WERI-Rb-1 (cell line): ENCODE data around the gene RYK.

Experiments
- DNase-seq: peaks from one replicate; pipeline ENCODE4 v3.0.0-alpha.2; 2020
- H3K27ac ChIP-seq: fragments of 250-450 bp; sonication (Bioruptor Pico); 2 replicates; pipeline ENCODE4 v1.5.1; 2020; ENCODE audit warnings: mild to moderate bottlenecking, moderate library complexity
- H3K27me3 ChIP-seq: fragments of 250-450 bp; sonication (Bioruptor Pico); 2 replicates; pipeline ENCODE4 v1.5.1; 2021; ENCODE audit warnings: mild to moderate bottlenecking, low read depth, moderate library complexity; ENCODE audit not compliant: insufficient read depth, severe bottlenecking
- H3K36me3 ChIP-seq: fragments of 250-450 bp; sonication (Bioruptor Pico); 2 replicates; pipeline ENCODE4 v1.5.1; 2020; ENCODE audit warnings: mild to moderate bottlenecking, moderate library complexity
- H3K4me3 ChIP-seq: 2 replicates; pipeline ENCODE4 v1.5.1; 2011; ENCODE audit warnings: low read depth, mild to moderate bottlenecking, control low read depth, low read length
- H3K9me3 ChIP-seq: fragments of 250-450 bp; sonication (Bioruptor Pico); 2 replicates; pipeline ENCODE4 v1.5.1; 2021; ENCODE audit warnings: mild to moderate bottlenecking, moderate library complexity; ENCODE audit not compliant: severe bottlenecking
- TF ChIP-seq, protein P1 (sequence below): IDR thresholded peaks from 2 replicates; pipeline ENCODE4 v1.5.1; 2011; ENCODE audit warnings: low read depth, mild to moderate bottlenecking, control low read depth, inconsistent platforms, low read length

RYK gene

DNA sequence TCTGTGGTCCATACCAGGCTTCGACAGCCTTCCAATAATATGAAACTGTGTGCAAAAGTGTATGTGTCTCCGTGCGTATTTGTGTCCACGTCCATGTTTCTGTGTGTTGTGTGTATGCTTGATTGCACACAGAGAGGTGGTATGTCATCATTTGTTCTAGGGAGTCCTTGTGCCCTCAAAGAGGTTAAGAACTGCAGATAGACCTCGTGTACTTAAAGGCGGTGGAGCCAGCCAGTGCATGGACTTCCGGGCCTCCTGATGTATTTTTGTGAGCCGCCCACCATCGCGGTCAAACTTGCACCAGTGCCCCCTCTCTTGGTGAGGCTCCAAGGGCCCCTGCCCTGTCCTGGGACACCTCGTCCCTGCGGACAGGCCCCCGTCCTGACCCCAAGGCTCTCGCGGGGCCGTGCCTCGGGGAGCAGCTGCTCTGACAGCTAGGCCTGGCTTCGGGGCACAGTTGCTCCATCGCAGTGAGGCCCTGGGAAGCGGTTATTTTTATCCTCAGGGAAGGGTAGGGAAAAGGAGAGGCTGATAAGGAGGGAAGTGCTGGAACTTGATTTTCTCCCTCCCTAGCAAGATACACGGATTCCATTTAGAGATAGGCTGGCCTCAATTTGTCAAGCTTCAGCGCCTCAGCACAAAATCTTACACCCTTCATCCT lies 1.2 kb upstream of the RYK start:
- no peaks in the 10 kb centered on the region for H3K36me3 ChIP-seq
- H3K9me3 ChIP-seq: no peaks in the 10 kb centered on the region
- TF ChIP-seq, protein P1, sequence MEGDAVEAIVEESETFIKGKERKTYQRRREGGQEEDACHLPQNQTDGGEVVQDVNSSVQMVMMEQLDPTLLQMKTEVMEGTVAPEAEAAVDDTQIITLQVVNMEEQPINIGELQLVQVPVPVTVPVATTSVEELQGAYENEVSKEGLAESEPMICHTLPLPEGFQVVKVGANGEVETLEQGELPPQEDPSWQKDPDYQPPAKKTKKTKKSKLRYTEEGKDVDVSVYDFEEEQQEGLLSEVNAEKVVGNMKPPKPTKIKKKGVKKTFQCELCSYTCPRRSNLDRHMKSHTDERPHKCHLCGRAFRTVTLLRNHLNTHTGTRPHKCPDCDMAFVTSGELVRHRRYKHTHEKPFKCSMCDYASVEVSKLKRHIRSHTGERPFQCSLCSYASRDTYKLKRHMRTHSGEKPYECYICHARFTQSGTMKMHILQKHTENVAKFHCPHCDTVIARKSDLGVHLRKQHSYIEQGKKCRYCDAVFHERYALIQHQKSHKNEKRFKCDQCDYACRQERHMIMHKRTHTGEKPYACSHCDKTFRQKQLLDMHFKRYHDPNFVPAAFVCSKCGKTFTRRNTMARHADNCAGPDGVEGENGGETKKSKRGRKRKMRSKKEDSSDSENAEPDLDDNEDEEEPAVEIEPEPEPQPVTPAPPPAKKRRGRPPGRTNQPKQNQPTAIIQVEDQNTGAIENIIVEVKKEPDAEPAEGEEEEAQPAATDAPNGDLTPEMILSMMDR: no peak
- H3K4me3 ChIP-seq: no peak overlapping the region
- no peak overlapping the region for H3K27ac ChIP-seq
- DNase-seq: no peak
- no peaks in the 10 kb centered on the region for H3K27me3 ChIP-seq

DNA sequence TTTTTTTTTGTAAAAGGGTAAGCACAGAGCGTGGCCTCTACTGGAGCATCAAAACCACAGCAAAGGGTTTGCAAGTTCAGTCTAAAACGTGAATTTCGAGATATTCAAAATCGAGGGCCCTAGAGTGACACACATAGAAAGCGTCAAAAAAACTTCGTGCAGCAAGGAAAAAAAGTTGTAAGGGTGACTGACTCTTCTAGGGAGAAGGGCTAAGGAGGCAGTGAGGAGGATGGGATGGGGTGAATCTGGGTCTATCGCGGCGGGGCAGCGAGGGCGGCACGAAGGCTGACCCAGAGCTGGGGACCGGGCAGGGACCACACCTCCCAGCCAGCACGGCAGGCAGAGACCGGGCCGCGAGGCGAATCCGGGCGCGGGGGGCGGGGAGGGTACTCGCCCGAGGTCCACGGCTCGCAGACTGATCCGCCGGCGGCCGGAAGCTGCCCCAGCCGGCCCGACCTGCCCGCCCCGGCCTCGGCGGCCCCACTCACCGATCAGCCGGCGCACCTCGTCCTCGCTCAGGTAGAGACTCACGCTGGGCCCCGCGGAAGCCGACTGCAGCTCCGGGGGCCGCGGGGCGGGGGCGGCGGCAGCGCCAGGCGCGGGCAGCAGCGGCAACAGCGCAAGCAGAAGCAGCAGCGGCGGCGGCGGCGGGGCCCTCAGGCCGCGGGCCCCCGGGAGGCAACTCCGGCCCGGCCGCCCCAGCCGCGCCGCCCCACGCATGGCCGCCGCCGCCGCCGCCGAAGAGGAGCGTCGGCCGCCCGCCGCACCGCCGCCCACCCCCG lies 533 bp downstream of the RYK start:
- Histone ChIP-seq H3K9me3 (no peaks in the 10 kb centered on the region), H3K4me3 (peak overlapping the region; percentile 66), H3K27me3 (no peaks in the 10 kb centered on the region), H3K36me3 (peaks cover 3% of the 10 kb centered on the region; the same call in 1 of the 2 replicates), H3K27ac (peak overlapping the region; percentile 80)
- peak; percentile 64 for DNase-seq
- TF ChIP-seq, protein P1: no peak

DNA sequence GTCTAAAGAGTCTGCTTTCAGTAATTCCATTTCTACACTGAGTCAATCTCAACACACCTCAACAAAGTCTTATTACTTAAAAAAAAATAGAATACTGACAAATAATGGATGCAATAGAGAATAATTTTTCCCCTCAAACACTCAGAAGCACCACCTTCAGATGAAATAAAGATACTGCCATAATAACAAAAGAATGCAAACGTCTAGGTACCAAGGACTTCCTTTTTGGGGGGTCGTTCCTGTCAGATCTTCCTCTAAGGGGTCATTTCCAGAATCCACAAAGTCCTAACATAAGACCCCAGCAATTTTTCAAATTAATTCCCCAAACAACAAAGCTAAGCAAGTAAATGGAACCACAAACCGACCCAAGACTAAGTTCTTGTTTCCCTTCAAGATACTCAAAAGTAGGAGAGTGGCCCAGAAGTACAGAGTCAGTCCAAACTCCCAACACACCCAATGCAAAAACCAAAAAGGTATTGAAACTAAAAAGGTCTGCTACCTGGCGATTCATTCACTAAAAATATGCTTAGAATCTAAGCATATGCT lies 1.3 kb downstream of the RYK start:
- H3K9me3 ChIP-seq: no peaks in the 10 kb centered on the region
- peak overlapping the region; percentile 66 for H3K4me3 ChIP-seq
- no peaks in the 10 kb centered on the region for H3K27me3 ChIP-seq
- TF ChIP-seq, protein P1: no peak
- no peak overlapping the region for H3K27ac ChIP-seq
- H3K36me3 ChIP-seq: peaks cover 3% of the 10 kb centered on the region; the same call in 1 of the 2 replicates
- no peak for DNase-seq

DNA sequence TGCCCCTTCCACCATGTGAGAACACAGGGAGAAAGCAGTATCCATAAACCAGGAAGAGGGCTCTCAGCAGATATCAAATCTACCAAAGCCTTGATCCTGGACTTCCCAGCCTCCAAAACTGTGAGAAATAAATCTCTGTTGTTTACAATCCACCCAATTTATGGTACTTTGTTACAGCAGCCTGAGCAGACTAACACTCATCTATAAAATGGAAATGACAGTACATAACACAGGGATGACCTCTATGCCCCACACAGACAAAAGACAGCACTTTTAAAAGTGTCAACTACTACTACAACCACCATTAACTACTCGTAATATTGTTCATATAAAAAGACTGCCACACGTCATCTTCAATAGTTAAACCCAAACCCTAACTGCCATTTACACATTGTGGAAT lies 5.7 kb downstream of the RYK start:
- Histone ChIP-seq H3K4me3 (no peak overlapping the region), H3K27me3 (no peaks in the 10 kb centered on the region), H3K27ac (no peak overlapping the region), H3K9me3 (no peaks in the 10 kb centered on the region), H3K36me3 (peaks cover 3% of the 10 kb centered on the region; the same call in 1 of the 2 replicates)
- DNase-seq: no peak
- TF ChIP-seq, protein P1: no peak

DNA sequence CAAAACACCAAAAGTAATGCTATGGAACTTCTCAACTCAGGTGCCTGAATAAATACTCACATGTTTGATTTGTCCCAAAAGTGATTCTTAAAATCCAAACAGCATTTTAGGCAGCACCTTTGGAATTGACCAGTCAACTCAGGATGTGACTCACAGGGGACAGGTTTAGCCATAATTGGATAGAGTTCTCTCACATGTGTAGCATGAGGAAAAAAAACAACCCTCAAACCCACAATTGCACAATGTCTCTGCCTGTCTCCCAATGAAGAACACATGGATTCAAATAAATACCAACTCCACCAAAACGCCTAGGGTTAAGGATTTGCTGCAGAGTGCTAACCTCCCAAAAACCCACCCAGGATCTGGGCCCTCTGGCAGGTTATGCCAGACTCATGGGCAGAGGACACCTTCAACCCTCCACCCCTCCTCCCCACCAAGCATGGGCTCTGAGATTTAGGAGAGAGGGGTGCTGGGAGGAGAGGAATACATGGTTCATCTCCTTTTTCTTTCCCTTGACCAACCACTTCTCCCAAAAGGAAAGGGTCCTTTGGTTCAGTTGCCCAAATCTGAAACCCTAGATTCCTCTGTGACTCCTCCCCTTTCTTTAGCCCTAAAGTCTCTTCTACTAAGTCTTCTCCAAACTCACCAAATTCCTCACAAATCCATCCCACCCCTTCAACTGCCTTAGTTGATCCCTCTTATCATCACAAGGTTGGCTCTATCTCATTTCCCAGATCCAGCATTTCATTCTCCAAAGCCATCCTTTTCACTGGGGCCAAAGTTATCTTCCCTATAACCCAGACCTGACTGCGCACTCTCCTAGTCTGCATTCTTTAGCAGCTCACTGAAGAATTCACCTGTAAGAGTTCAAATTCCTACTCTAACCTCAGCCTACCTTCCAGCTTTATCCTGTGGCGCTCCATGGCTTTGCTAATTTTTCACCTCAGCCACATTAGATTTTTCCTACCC lies 7.7 kb downstream of the RYK start:
- peaks cover 3% of the 10 kb centered on the region; the same call in 1 of the 2 replicates for H3K36me3 ChIP-seq
- no peak overlapping the region for H3K4me3 ChIP-seq
- H3K27ac ChIP-seq: no peak overlapping the region
- H3K27me3 ChIP-seq: no peaks in the 10 kb centered on the region
- TF ChIP-seq, protein P1: no peak
- no peak for DNase-seq
- no peaks in the 10 kb centered on the region for H3K9me3 ChIP-seq
